GM23338 (cell line): ENCODE measurements around the gene FHIT. TPM values are rescaled to one million over a fixed set of nuclear protein-coding genes. Genes with fewer than 3 reads are reported as not detected.
"Not testable (repeated sequence)": the region's sequence is repeated elsewhere in the genome, so short reads cannot be mapped to it uniquely, and the experiment has no call there.

ENCODE experiments used
- ATAC-seq: fragments of 200-7000 bp; cut with Tn5 transposase; 3 replicates; pipeline ENCODE4 v1.9.1; 2020
- DNase-seq: peaks from one replicate; pipeline ENCODE4 v3.0.0-alpha.2; 2015; ENCODE audit warnings: low spot score
- H2AFZ ChIP-seq: fragments of 200-600 bp; sonication (generic); 2 replicates; pipeline ENCODE4 v1.8.0; 2016; ENCODE audit warnings: antibody characterized with exemption, mild to moderate bottlenecking, moderate library complexity
- H3F3A ChIP-seq: fragments of 200-600 bp; sonication (generic); replicated peaks from 2 replicates; pipeline ENCODE4 v1.8.0; 2017; ENCODE audit warnings: antibody characterized with exemption, mixed run types, low read depth
- H3K27ac ChIP-seq: fragments of 200-600 bp; sonication (generic); 2 replicates; pipeline ENCODE4 v1.6.1; 2016; ENCODE audit warnings: low read depth
- H3K27me3 ChIP-seq: fragments of 200-600 bp; sonication (generic); 2 replicates; pipeline ENCODE4 v1.8.0; 2016; ENCODE audit warnings: mild to moderate bottlenecking, mixed run types, moderate library complexity; ENCODE audit not compliant: insufficient read depth
- H3K36me3 ChIP-seq: fragments of 200-600 bp; sonication (generic); 2 replicates; pipeline ENCODE4 v1.8.0; 2016; ENCODE audit warnings: mild to moderate bottlenecking; ENCODE audit not compliant: insufficient read depth
- H3K4me1 ChIP-seq: fragments of 200-600 bp; sonication (generic); 2 replicates; pipeline ENCODE4 v1.8.0; 2016; ENCODE audit warnings: mild to moderate bottlenecking, moderate library complexity; ENCODE audit not compliant: insufficient read depth
- H3K4me2 ChIP-seq: fragments of 200-600 bp; sonication (generic); 2 replicates; pipeline ENCODE4 v1.7.1; 2017; ENCODE audit warnings: mixed run types
- H3K4me3 ChIP-seq: fragments of 200-600 bp; sonication (generic); 2 replicates; pipeline ENCODE4 v1.6.1; 2016; ENCODE audit warnings: mixed run types
- H3K79me2 ChIP-seq: fragments of 200-600 bp; sonication (generic); replicated peaks from 2 replicates; pipeline ENCODE4 v1.8.0; 2017; ENCODE audit warnings: mild to moderate bottlenecking; ENCODE audit not compliant: insufficient read depth
- H3K9me2 ChIP-seq: fragments of 200-600 bp; sonication (generic); 2 replicates; pipeline ENCODE4 v1.8.0; 2017; ENCODE audit not compliant: insufficient read depth
- H4K20me1 ChIP-seq: fragments of 200-600 bp; sonication (generic); replicated peaks from 2 replicates; pipeline ENCODE4 v1.8.0; 2017; ENCODE audit warnings: mild to moderate bottlenecking; ENCODE audit not compliant: insufficient read depth
- H3K27ac Mint-ChIP-seq: 2 replicates; pipeline ENCODE4 v1.8.0; 2020; ENCODE audit warnings: inconsistent platforms, mild to moderate bottlenecking, moderate library complexity, mixed read lengths
- H3K27me3 Mint-ChIP-seq: 3 replicates; pipeline ENCODE4 v1.8.0; 2022; ENCODE audit warnings: low read depth, mild to moderate bottlenecking, moderate library complexity, mixed read lengths, inconsistent platforms; ENCODE audit not compliant: insufficient read depth, poor library complexity
- H3K36me3 Mint-ChIP-seq: 3 replicates; pipeline ENCODE4 v1.8.0; 2021; ENCODE audit warnings: low read depth, mild to moderate bottlenecking, inconsistent platforms, moderate library complexity, mixed read lengths
- H3K4me1 Mint-ChIP-seq: 3 replicates; pipeline ENCODE4 v1.8.0; 2020; ENCODE audit warnings: mild to moderate bottlenecking, inconsistent platforms, mixed read lengths
- H3K4me3 Mint-ChIP-seq: 3 replicates; pipeline ENCODE4 v1.8.0; 2021; ENCODE audit warnings: moderate library complexity, mild to moderate bottlenecking, inconsistent platforms, mixed read lengths
- H3K9me3 Mint-ChIP-seq: 3 replicates; pipeline ENCODE4 v1.8.0; 2020; ENCODE audit warnings: moderate library complexity, mild to moderate bottlenecking, inconsistent platforms, mixed read lengths
- CREB1 ChIP-seq: fragments of 250-450 bp; sonication (Bioruptor Pico); IDR thresholded peaks from 2 replicates; pipeline ENCODE4 v1.5.0; 2020; ENCODE audit warnings: low read depth, mild to moderate bottlenecking, moderate library complexity
- CTCF ChIP-seq, 2 experiments: fragments of 200-600 bp in 1 of 2; sonication (generic) in 1 of 2; conservative IDR thresholded peaks; 2 replicates each; pipeline versions ENCODE4 v1.5.1 to v1.6.1; 2016 to 2017; ENCODE audit warnings: antibody characterized with exemption in 2 of 2, low read depth in 2 of 2, mild to moderate bottlenecking in 2 of 2, moderate library complexity in 1 of 2
- ETS1 ChIP-seq: IDR thresholded peaks from 2 replicates; pipeline ENCODE4 v1.6.1; 2016; ENCODE audit warnings: antibody characterized with exemption
- EZH2phosphoT487 ChIP-seq: fragments of 200-600 bp; sonication (generic); IDR thresholded peaks from one replicate; pipeline ENCODE4 v1.8.1; 2018; ENCODE audit warnings: antibody characterized with exemption; ENCODE audit not compliant: unreplicated experiment
- JUNB ChIP-seq: IDR thresholded peaks from one replicate; pipeline ENCODE4 v1.6.1; 2016; ENCODE audit warnings: antibody characterized with exemption; ENCODE audit not compliant: unreplicated experiment
- NANOG ChIP-seq: IDR thresholded peaks from 2 replicates; pipeline ENCODE4 v1.6.1; 2016; ENCODE audit warnings: antibody characterized with exemption, borderline replicate concordance
- POLR2AphosphoS5 ChIP-seq: IDR thresholded peaks from 2 replicates; pipeline ENCODE4 v1.6.1; 2016; ENCODE audit warnings: antibody characterized with exemption, low read depth
- STAT1 ChIP-seq: IDR thresholded peaks from one replicate; pipeline ENCODE4 v1.6.1; 2016; ENCODE audit warnings: antibody characterized with exemption; ENCODE audit not compliant: unreplicated experiment
- ZNF114 ChIP-seq: fragments of 250-450 bp; sonication (Bioruptor Pico); IDR thresholded peaks from 2 replicates; pipeline ENCODE4 v1.5.0; 2020; ENCODE audit warnings: mild to moderate bottlenecking, moderate library complexity
- ZNF331 ChIP-seq: fragments of 250-450 bp; sonication (Bioruptor Pico); IDR thresholded peaks from 2 replicates; pipeline ENCODE4 v1.5.0; 2020; ENCODE audit warnings: low read depth, mild to moderate bottlenecking, moderate library complexity
- ZNF462 ChIP-seq: fragments of 250-450 bp; sonication (Bioruptor Pico); IDR thresholded peaks from 2 replicates; pipeline ENCODE4 v1.5.0; 2020; ENCODE audit warnings: mild to moderate bottlenecking, moderate library complexity
- polyA plus RNA-seq: library from polyadenylated mRNA; unstranded; fragments of >200 nt; fragmentation: Nextera tagmentation; extraction: Ambion mirVana; gene quantifications from 2 replicates; pipeline ENCODE4 v1.2.1, GENCODE V29; 2016
- total RNA-seq: library from RNA; depleted of rRNA; stranded (reverse); fragments of >200 nt; shearing (Covaris generic); gene quantifications from 2 replicates; pipeline ENCODE4 v1.2.3, GENCODE V29; 2014

The FHIT gene
- total and polyA plus RNA-seq, 2 experiments from 2014 or later, result 3.0 to 8.3 TPM

- H3K27ac Mint-ChIP-seq, result no peak overlapping the region
- H3F3A ChIP-seq, result no peaks in the 10 kb centered on the region
- H3K4me1 ChIP-seq, result no peaks in the 10 kb centered on the region
- peaks cover 19% of the 10 kb centered on the region; the same call in 2 of the 3 replicates for H3K9me3 Mint-ChIP-seq
- no peak overlapping the region for H2AFZ ChIP-seq
- H3K36me3 ChIP-seq, result no peaks in the 10 kb centered on the region; the same call in 1 of the 2 replicates
- H3K36me3 Mint-ChIP-seq, result peaks cover 10% of the 10 kb centered on the region; the same call in 1 of the 3 replicates
- ATAC-seq, result no peak
- no peaks in the 10 kb centered on the region for H3K27me3 Mint-ChIP-seq
- no peaks in the 10 kb centered on the region for H4K20me1 ChIP-seq
- DNase-seq, result no peak
- no peak overlapping the region for H3K4me2 ChIP-seq
- no peak for TF ChIP-seq CREB1 (CRISPR knock-in tag)
- TF ChIP-seq ZNF462 (CRISPR knock-in tag), result no peak
- TF ChIP-seq CTCF (conservative IDR thresholded peaks at IDR 0.05; ENCODE audit: low read depth in 2 of 2), result no peak
- no peak for TF ChIP-seq JUNB
- TF ChIP-seq NANOG, result no peak
- no peak for TF ChIP-seq ETS1
- TF ChIP-seq EZH2phosphoT487, result no peak
- no peak for TF ChIP-seq ZNF114
- no peak for TF ChIP-seq POLR2AphosphoS5
- TF ChIP-seq ZNF331 (CRISPR knock-in tag), result no peak
- no peak for TF ChIP-seq STAT1
- no peak overlapping the region for H3K4me3 Mint-ChIP-seq
- no peak overlapping the region for H3K27ac ChIP-seq
- no peaks in the 10 kb centered on the region for H3K79me2 ChIP-seq
- H3K4me3 ChIP-seq, result no peak overlapping the region
- no peaks in the 10 kb centered on the region for H3K4me1 Mint-ChIP-seq
- H3K27me3 ChIP-seq, result no peaks in the 10 kb centered on the region
- H3K9me2 ChIP-seq, result 0 out of 2 replicates have a peak, but pooled peaks cover 3% of the 10 kb centered on the region
Observed at GRCh38 chr3:61218504-61218903, 32.7 kb downstream of the FHIT start.

GRCh38 chr3:61216171-61216570 lies 35.1 kb downstream of the FHIT start:
- H4K20me1 ChIP-seq, H3K4me3 ChIP-seq, ATAC-seq, H3K27ac Mint-ChIP-seq, H3K27ac ChIP-seq, H3K4me2 ChIP-seq, DNase-seq, H3K79me2 ChIP-seq, H3K9me2 ChIP-seq, H3K36me3 ChIP-seq, H3K27me3 Mint-ChIP-seq, H2AFZ ChIP-seq, H3K4me1 Mint-ChIP-seq, H3F3A ChIP-seq, H3K4me1 ChIP-seq, H3K27me3 ChIP-seq, H3K4me3 Mint-ChIP-seq: not testable (repeated sequence)
- Mint-ChIP-seq H3K36me3 (peaks cover 29% of the 10 kb centered on the region), H3K9me3 (peaks cover 40% of the 10 kb centered on the region)
